ENCODE measurements around the gene CCDC15. TPM values are rescaled to one million over a fixed set of nuclear protein-coding genes. Genes with fewer than 3 reads are reported as not detected.

Gene CCDC15
- 0.83 and 3.6 TPM in 2 replicates for total RNA-seq

DNA sequence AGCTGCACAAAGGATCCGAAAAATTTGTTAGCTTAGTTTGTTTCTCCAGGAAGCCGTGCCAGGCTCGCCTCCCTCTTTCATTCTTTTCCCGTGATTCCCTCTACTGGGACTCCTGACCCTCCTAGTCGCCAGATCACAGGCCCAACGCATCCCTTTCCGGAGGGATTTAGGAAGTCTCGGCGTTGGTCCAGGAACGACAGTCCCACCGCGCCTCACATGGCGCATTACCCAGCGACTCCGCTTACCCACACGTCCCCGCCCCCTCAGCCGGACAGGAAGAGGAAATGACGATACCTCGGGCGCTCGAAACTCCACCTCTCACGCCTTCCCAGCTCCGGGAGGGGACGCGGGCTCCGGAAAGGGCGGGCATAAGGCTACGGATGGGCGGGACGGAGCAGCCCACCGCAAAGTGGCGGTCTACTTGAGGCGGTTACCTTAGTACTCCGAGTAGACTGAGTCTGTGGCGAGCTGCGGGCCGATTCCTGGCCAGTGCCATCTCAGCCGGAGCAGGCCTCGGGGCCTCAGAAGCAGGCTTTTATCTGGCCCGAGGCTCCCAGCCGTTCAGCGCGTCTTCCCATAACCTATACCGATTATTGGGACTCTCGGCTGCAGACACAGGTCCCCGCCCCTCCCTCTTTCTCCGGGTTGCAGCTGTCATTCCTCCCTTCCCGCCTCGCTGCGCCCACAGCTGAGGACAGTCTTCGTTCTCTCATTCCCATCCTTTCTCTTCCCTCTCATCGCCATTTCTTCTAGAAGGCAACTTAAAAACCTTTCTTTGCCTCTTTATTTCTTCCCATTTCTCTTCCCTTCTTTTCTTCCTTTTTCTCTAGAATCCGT is at the start of gene CCDC15:
TSS of gene CCDC15 (plus strand) at position 450 of the 837 bp plus-strand sequence. CDS start 531 bp downstream, outside the sequence.

DNA sequence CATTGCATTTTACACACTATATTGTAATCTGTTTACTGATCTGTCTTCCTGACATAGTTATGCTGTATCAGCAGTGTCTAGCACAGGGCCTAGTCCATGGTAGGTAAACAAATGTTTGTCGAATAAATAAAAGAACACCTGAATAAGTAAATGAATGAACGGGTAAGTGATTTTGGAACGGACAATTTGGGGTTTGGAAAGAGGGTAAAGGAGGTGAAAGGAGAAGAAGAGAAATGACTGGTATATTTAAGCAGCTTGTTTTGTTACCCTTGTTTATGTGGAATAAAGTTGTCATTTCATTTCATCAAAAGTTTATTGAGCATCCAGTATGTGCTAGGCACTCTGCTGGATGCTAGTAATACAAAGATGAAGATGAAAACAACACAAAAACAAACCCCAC is 35.1 kb upstream of the CCDC15 start, which contains the start of gene HEPN1:
TSS of gene HEPN1 (plus strand) at position 301 of the 400 bp plus-strand sequence.

DNA sequence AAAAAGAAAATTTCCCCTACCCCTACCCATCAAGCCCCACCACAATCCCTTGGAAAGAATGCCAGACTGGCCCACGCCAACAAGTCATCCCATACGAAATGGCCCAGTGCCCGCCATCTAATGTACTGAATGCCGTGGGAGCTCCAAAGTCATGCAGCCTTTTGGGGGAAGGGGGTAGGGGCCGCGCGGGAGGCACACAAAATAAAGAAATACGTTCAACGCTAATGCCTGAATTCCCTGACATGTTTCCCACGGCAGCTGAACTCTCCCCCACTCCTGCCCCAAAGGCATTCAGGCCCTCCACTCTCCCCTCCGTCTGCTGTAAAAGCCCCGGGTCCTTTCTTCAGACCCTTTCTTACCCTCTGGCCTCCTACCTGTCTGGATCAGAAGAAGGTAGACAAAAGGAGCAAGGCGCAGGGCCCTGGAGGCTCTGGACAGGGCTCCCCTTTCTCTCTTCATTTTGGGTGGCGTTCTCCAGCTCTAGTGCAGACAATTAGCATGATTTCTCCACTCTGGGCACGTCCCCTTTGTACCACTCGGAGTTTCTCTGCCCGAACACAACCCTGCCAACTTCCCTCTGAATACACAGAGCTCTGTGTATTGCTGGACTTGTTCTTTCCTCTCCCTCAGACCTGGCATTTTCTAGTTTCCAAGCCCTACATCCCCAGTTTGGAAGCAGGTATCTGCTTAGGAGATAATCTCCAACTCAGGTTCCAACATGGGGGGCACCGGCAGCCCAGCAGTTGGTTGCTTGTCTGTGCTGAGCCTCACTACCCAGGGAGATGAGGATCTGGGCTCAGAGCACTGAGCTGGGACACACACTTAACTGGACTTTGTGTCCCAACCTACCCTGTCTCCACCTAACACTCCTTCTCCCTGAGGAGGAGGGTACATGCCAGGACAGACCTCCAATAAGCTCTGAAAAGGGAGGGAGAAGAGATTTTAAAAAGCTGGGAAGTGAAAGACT is 18.2 kb upstream of the CCDC15 start, which contains the start of gene HEPACAM:
TSS of gene HEPACAM (minus strand) at position 500 of the 967 bp plus-strand sequence. CDS start at position 459, 41 bp downstream.

GRCh38 chr11:125062931-125063428 is 109.0 kb downstream of the CCDC15 start, which contains the start of gene SLC37A2:
SLC37A2 (plus strand) TSS chr11:125063305; CDS start chr11:125063368, 63 bp downstream.

Other genes with a start within 250 kb of the CCDC15 start
- 0.50 and 0.58 TPM in 2 replicates for gene NRGN, start 214.3 kb upstream of the CCDC15 start, total RNA-seq
- 0.33 TPM in 1 of 2 replicates, not detected in the other for gene VSIG2, start 201.9 kb upstream of the CCDC15 start, total RNA-seq
- 0.44 TPM in 1 of 2 replicates, not detected in the other for gene ESAM, start 191.9 kb upstream of the CCDC15 start, total RNA-seq
- 9.3 and 10.4 TPM in 2 replicates for gene MSANTD2, start 153.8 kb upstream of the CCDC15 start, total RNA-seq
- 9.0 and 19.0 TPM in 2 replicates for gene ROBO3, start 88.8 kb upstream of the CCDC15 start, total RNA-seq
- gene ROBO4, start 56.3 kb upstream of the CCDC15 start, total RNA-seq = 1.3 and 2.0 TPM in 2 replicates
- gene HEPN1, start 35.0 kb upstream of the CCDC15 start, total RNA-seq = not detected in 2 replicates
- gene HEPACAM, start 18.2 kb upstream of the CCDC15 start, total RNA-seq = not detected in 2 replicates
- 1.5 and 2.0 TPM in 2 replicates for gene SLC37A2, start 109.1 kb downstream of the CCDC15 start, total RNA-seq
- gene TMEM218, start 157.4 kb downstream of the CCDC15 start, total RNA-seq = 30.8 and 31.3 TPM in 2 replicates
- gene PKNOX2, start 210.5 kb downstream of the CCDC15 start, total RNA-seq = 0.73 and 0.83 TPM in 2 replicates

All from smooth muscle cell of trachea (primary cell).